ENCODE data around the gene BABAM2. TPM values are rescaled to one million over a fixed set of nuclear protein-coding genes. Genes with fewer than 3 reads are reported as not detected.

BABAM2 gene
- total RNA-seq, 1 experiment from 2014 or later = 33.1 TPM

- no peak overlapping the region for H3K4me3 ChIP-seq
- DNase-seq = no peak
These were observed 157.2 kb downstream of the BABAM2 start for GRCh38 chr2:28047681-28048080.

GRCh38 chr2:28048341-28048740, 157.8 kb downstream of the BABAM2 start:
- no peak for DNase-seq
- Histone ChIP-seq H3K36me3 (no peaks in the 10 kb centered on the region; the same call in 1 of the 2 replicates), H3K9me3 (no peaks in the 10 kb centered on the region), H3K4me3 (no peak overlapping the region), H3K27me3 (no peaks in the 10 kb centered on the region)

More at GRCh38 chr2:28047681-28048080, 157.2 kb downstream of the BABAM2 start:
- H3K36me3 ChIP-seq = no peaks in the 10 kb centered on the region; the same call in 1 of the 2 replicates
- no peaks in the 10 kb centered on the region for H3K9me3 ChIP-seq
- H3K27me3 ChIP-seq = no peaks in the 10 kb centered on the region

GRCh38 chr2:28049416-28049815, 158.9 kb downstream of the BABAM2 start:
- no peaks in the 10 kb centered on the region for H3K9me3 ChIP-seq
- no peak overlapping the region for H3K4me3 ChIP-seq
- no peaks in the 10 kb centered on the region for H3K27me3 ChIP-seq
- no peak for DNase-seq
- no peaks in the 10 kb centered on the region; the same call in 1 of the 2 replicates for H3K36me3 ChIP-seq

GRCh38 chr2:28049899-28050298, 159.4 kb downstream of the BABAM2 start:
- no peaks in the 10 kb centered on the region for H3K27me3 ChIP-seq
- DNase-seq = no peak
- peaks cover under 1% of the 10 kb centered on the region; the same call in 1 of the 2 replicates for H3K9me3 ChIP-seq
- no peaks in the 10 kb centered on the region; the same call in 1 of the 2 replicates for H3K36me3 ChIP-seq
- no peak overlapping the region for H3K4me3 ChIP-seq

- Histone ChIP-seq H3K9me3 (peaks cover 2% of the 10 kb centered on the region; the same call in 1 of the 2 replicates), H3K27me3 (no peaks in the 10 kb centered on the region), H3K4me3 (no peak overlapping the region), H3K36me3 (peaks cover 3% of the 10 kb centered on the region; the same call in 1 of the 2 replicates)
- DNase-seq = no peak
These were observed 162.2 kb downstream of the BABAM2 start for GRCh38 chr2:28052691-28053090.

GRCh38 chr2:28053597-28053996, 163.1 kb downstream of the BABAM2 start:
- no peak for DNase-seq
- Histone ChIP-seq H3K36me3 (peaks cover 3% of the 10 kb centered on the region; the same call in 1 of the 2 replicates), H3K27me3 (no peaks in the 10 kb centered on the region), H3K9me3 (peaks cover 2% of the 10 kb centered on the region; the same call in 1 of the 2 replicates), H3K4me3 (no peak overlapping the region)

GRCh38 chr2:28054916-28055315, 164.4 kb downstream of the BABAM2 start:
- peaks cover 2% of the 10 kb centered on the region; the same call in 1 of the 2 replicates for H3K9me3 ChIP-seq
- H3K27me3 ChIP-seq = no peaks in the 10 kb centered on the region
- DNase-seq = no peak
- H3K36me3 ChIP-seq = peaks cover 3% of the 10 kb centered on the region; the same call in 1 of the 2 replicates
- no peak overlapping the region for H3K4me3 ChIP-seq

- peak; percentile 5 for DNase-seq
- Histone ChIP-seq H3K36me3 (peaks cover 3% of the 10 kb centered on the region; the same call in 1 of the 2 replicates), H3K27me3 (no peaks in the 10 kb centered on the region), H3K9me3 (peaks cover 2% of the 10 kb centered on the region; the same call in 1 of the 2 replicates), H3K4me3 (no peak overlapping the region)
These were observed 164.9 kb downstream of the BABAM2 start for GRCh38 chr2:28055325-28055970.

- Histone ChIP-seq H3K36me3 (peaks cover 3% of the 10 kb centered on the region; the same call in 1 of the 2 replicates), H3K4me3 (no peak overlapping the region), H3K27me3 (no peaks in the 10 kb centered on the region), H3K9me3 (peaks cover 2% of the 10 kb centered on the region)
- DNase-seq = no peak
These were observed 168.3 kb downstream of the BABAM2 start for GRCh38 chr2:28058791-28059190.

- H3K36me3 ChIP-seq = peaks cover 5% of the 10 kb centered on the region; the same call in 1 of the 2 replicates
- DNase-seq = peak; percentile 19
- H3K4me3 ChIP-seq = no peak overlapping the region
- no peaks in the 10 kb centered on the region for H3K27me3 ChIP-seq
- H3K9me3 ChIP-seq = peaks cover 2% of the 10 kb centered on the region; the same call in 1 of the 2 replicates
These were observed 172.3 kb downstream of the BABAM2 start for GRCh38 chr2:28062867-28063266.

GRCh38 chr2:28063492-28063962, 173.0 kb downstream of the BABAM2 start:
- H3K9me3 ChIP-seq = peaks cover 2% of the 10 kb centered on the region; the same call in 1 of the 2 replicates
- H3K27me3 ChIP-seq = no peaks in the 10 kb centered on the region
- peaks cover 5% of the 10 kb centered on the region; the same call in 1 of the 2 replicates for H3K36me3 ChIP-seq
- no peak overlapping the region for H3K4me3 ChIP-seq
- peak; percentile 18 for DNase-seq

GRCh38 chr2:28067602-28068001, 177.1 kb downstream of the BABAM2 start:
- no peak overlapping the region for H3K4me3 ChIP-seq
- H3K36me3 ChIP-seq = peaks cover 5% of the 10 kb centered on the region; the same call in 1 of the 2 replicates
- no peaks in the 10 kb centered on the region for H3K27me3 ChIP-seq
- H3K9me3 ChIP-seq = peaks cover 2% of the 10 kb centered on the region; the same call in 1 of the 2 replicates
- DNase-seq = no peak

- H3K36me3 ChIP-seq = peaks cover 5% of the 10 kb centered on the region; the same call in 1 of the 2 replicates
- H3K27me3 ChIP-seq = no peaks in the 10 kb centered on the region
- DNase-seq = no peak
- H3K4me3 ChIP-seq = no peak overlapping the region
- peaks cover 2% of the 10 kb centered on the region; the same call in 1 of the 2 replicates for H3K9me3 ChIP-seq
These were observed 177.6 kb downstream of the BABAM2 start for GRCh38 chr2:28068088-28068487.

GRCh38 chr2:28068527-28068926, 178.0 kb downstream of the BABAM2 start:
- Histone ChIP-seq H3K36me3 (peaks cover 5% of the 10 kb centered on the region; the same call in 1 of the 2 replicates), H3K4me3 (no peak overlapping the region), H3K27me3 (no peaks in the 10 kb centered on the region), H3K9me3 (peaks cover 2% of the 10 kb centered on the region; the same call in 1 of the 2 replicates)
- no peak for DNase-seq

- H3K27me3 ChIP-seq = no peaks in the 10 kb centered on the region
- H3K4me3 ChIP-seq = no peak overlapping the region
- peaks cover 2% of the 10 kb centered on the region; the same call in 1 of the 2 replicates for H3K9me3 ChIP-seq
- no peak for DNase-seq
- H3K36me3 ChIP-seq = peaks cover 5% of the 10 kb centered on the region; the same call in 1 of the 2 replicates
These were observed 180.7 kb downstream of the BABAM2 start for GRCh38 chr2:28071221-28071620.

GRCh38 chr2:28074137-28074536, 183.6 kb downstream of the BABAM2 start:
- DNase-seq = no peak
- no peak overlapping the region for H3K4me3 ChIP-seq
- no peaks in the 10 kb centered on the region for H3K9me3 ChIP-seq
- H3K36me3 ChIP-seq = no peaks in the 10 kb centered on the region
- no peaks in the 10 kb centered on the region for H3K27me3 ChIP-seq

GRCh38 chr2:28080911-28081310, 190.4 kb downstream of the BABAM2 start:
- no peaks in the 10 kb centered on the region for H3K9me3 ChIP-seq
- DNase-seq = no peak
- no peaks in the 10 kb centered on the region for H3K36me3 ChIP-seq
- no peak overlapping the region for H3K4me3 ChIP-seq
- H3K27me3 ChIP-seq = no peaks in the 10 kb centered on the region
